Right kidney (tissue), 9 donors: Measurements from ENCODE around the gene ERVV-1.
"Not testable (repeated sequence)": the region's sequence is repeated elsewhere in the genome, so short reads cannot be mapped to it uniquely, and the experiment has no call there.

Experiments
- DNase-seq: peaks from one replicate; pipeline ENCODE4 v3.0.0-alpha.2; 2016
- long read RNA-seq, 8 donors: transcript quantifications; one replicate each; lab custom pipeline, GENCODE V29; 2026

Gene ERVV-1, protein sequence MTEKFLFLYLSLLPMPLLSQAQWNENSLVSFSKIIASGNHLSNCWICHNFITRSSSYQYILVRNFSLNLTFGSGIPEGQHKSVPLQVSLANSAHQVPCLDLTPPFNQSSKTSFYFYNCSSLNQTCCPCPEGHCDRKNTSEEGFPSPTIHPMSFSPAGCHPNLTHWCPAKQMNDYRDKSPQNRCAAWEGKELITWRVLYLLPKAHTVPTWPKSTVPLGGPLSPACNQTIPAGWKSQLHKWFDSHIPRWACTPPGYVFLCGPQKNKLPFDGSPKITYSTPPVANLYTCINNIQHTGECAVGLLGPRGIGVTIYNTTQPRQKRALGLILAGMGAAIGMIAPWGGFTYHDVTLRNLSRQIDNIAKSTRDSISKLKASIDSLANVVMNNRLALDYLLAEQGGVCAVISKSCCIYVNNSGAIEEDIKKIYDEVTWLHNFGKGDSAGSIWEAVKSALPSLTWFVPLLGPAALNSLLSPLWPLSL
- long read RNA-seq, donor 1, result 0 reads
- long read RNA-seq, donor 2, result 0 reads
- long read RNA-seq, donor 3, result 0 reads
- long read RNA-seq, donor 4, result 0 reads
- long read RNA-seq, donor 5, result 0 reads
- long read RNA-seq, donor 6, result 0 reads
- long read RNA-seq, donor 7, partial matches to known transcripts, result 0 of 1 reads
- long read RNA-seq, donor 7, other reads (novel, unspliced or antisense), result 0 of 1 reads
- long read RNA-seq, donor 8, result 0 reads

DNA sequence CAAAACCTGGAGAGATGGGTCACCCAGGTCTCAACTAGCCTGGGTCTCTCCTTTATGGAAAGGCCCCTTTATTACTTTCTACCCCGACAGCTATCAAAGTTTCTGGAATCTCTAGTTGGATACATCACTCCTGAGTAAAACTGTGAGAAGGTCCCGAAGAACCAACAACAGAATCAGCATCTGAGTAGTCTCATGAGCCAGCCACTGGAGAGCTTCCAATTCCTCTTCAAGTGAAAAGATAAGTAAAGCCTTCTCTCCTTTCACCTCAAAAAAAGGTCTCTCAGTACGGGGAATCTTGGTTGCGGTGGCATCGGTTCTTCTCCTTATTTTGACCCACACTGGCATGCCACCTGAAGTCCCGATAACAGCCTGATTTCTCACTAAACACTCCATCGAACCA, at the start of gene ERVV-1:
TSS of gene ERVV-1 (plus strand) at position 301 of the 400 bp plus-strand sequence. CDS start 170 bp downstream, outside the sequence.
- DNase-seq, result no peak

DNA sequence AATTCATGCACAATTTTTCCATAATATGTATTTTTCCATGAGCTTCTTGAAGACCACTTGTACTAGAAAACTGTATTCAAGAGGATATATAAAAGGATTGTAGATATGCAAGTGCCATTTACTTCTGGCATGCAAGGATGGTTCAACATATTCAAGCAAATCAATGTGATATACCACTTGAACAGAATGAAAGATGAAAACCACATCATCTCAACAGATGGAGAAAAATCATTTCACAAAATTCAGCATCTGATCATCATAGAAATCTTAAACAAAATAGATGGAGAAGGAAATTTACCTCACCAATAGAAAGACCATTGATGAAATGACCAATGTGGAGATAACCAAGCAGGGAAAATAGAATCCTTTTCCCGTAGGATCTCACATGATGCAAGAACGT, 45.9 kb upstream of the ERVV-1 start:
- no peak for DNase-seq

DNA sequence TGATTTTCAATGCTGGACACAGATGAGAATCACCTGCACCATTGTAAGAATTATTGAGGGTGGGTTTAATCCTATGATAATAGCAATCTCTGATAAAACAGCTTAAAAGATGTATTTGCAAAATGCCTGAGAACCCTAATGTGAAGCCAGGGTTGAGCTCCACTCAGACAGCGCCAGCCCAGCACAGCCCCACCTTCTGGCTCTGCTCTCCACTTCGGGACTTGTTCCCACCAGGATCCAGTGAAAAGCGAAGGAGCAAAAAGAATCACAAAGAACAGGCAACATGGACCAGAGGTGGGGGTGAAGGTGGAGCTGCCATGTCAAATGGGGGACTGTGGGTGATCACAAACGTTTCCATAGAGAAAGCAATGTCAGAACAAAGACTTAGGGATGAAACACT, 32.4 kb upstream of the ERVV-1 start:
- no peak for DNase-seq

DNA sequence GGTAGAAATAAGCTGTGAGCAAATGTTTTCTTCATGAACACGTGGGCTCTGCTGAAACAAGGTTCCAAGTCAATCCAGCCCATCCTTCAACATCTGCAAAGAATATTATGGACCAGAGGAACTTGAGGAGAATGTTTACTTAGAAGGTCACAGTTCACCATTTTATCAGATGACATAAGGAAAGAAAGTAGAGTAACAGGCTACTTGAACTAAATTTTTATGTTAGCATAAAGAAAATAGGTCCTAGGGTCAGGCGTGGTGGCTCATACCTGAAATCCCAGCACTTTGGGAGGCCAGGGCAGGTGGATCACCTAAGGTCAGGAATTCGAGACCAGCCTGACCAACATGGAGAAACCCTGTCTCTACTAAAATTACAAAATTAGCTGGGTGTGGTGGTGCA, 30.6 kb upstream of the ERVV-1 start:
- not testable (repeated sequence) for DNase-seq

DNA sequence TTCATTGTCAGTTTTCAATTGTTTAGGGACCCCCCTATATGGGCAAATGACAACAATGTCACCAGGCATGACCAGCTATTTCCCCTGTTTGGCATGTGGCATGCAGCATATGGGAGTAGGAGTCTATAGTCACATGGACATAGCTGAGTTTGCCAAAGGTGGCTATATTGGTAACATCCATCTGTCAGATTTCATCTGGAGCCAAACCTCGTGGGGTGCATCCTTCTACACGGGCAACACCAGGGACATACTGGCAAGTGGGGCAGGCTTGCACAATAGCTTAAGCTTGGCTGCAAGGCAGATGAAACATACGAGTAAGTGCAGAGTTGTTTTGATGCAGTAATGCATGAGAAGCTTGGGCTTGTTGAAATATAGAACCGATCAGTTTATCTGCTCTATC, 26.5 kb upstream of the ERVV-1 start:
- no peak for DNase-seq

DNA sequence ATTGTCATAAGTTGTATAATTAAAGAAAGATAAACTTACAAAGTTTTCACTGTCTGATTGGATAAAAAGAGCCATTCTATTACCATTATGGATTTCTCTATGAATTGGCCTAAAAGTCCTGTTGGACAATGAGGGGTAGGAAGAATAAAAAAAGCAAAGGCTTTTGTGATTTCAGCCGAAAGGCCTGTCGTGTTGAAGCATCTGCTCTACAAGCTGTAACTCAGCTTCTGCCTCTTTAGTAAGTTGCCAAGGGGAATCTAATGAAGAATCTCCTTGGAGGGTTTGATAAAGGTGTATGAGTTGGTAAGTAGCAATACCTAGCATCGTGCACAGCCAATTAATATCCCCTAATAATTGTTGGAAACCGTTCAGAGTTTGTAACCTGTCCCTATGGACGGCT, 25.2 kb upstream of the ERVV-1 start:
- no peak for DNase-seq

DNA sequence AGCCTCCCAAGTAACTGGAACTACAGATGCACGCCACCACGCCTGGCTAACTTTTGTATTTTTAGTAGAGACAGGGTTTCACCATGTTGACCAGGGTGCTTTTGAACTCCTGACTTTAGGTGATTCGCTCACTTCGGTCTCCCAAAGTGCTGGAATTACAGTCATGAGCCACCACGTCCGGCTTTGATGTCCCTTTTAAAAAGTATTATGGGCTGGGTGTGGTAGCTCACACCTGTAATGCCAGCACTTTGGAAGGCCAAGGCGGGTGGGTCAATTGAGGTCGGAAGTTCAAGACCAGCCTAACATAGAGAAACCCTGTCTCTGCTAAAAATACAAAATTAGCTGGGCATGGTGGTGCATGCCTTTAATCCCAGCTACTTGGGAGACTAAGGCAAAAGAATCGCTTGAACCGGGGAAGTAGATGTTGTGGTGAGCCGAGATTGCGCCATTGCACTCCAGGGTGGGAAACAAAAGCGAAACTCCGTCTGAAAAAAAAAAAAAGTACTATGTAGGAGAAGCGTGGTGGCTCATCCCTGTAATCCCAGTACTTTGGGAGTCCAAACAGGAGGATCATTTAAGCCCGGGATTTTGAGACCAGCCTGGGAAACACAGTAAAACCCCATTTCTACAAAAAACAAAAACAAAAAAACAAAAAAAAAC, 22.8 kb upstream of the ERVV-1 start:
- DNase-seq, result no peak

DNA sequence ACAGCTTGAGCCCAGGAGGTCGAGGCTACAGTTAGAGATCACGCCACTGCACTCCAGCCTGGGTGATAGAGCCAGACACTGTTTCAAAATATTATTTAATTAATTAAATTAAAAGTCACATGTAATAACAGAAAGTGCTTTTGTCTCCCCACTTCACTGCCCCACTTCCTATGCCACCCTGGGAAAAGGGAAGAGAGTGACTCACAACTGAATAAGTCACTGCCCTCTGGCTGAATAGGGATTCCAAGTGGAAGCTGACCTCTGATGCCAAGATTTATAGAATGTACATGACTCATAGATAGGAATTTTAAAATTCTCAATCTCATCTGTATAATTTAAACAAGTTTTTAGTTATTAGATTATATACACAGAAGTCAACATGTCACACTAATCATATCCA, 22.2 kb upstream of the ERVV-1 start:
- no peak for DNase-seq

DNA sequence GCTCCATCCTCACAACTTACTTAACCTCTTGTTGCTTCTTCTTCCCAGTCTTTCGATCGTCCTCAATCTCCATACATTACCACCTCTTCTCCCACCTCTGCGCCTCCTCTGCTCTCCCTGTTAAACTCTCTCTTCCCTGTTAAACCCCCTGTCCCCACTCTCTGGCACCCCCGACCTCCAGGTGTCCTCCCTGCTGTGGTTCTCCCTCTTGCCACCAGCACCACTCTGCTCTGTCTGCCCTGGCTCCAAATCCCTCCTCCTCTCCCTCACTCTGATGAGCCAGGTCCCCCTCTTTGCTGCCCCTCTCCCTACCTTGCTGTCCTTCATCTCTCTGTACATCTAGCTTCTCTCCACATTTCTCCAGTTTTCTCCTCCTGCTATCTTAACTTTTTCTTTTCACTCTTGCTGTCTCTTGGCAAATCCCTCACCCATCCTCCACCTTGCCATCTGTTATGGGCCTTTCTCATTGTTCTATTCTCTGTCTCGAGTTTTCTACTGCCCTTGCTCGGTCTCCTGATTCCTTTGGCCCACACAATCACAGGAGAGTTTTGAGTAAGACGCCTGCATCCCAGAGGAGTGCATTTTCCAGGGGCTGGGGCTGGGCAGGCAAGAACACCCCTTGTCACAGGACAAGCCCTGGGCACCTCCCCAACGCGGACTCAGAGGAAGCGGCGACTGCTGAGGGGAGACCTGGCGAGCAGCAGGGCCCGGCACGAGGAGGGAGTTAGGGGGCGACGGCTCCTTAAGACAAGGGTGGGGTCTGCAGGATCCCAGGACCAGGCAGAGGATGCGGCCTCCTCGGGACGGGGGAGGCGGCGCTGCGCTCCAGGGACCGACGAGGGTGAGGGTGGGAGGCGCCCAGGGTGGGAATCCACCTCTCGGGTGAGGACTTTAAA, 21.4 kb upstream of the ERVV-1 start:
- DNase-seq, result no peak

DNA sequence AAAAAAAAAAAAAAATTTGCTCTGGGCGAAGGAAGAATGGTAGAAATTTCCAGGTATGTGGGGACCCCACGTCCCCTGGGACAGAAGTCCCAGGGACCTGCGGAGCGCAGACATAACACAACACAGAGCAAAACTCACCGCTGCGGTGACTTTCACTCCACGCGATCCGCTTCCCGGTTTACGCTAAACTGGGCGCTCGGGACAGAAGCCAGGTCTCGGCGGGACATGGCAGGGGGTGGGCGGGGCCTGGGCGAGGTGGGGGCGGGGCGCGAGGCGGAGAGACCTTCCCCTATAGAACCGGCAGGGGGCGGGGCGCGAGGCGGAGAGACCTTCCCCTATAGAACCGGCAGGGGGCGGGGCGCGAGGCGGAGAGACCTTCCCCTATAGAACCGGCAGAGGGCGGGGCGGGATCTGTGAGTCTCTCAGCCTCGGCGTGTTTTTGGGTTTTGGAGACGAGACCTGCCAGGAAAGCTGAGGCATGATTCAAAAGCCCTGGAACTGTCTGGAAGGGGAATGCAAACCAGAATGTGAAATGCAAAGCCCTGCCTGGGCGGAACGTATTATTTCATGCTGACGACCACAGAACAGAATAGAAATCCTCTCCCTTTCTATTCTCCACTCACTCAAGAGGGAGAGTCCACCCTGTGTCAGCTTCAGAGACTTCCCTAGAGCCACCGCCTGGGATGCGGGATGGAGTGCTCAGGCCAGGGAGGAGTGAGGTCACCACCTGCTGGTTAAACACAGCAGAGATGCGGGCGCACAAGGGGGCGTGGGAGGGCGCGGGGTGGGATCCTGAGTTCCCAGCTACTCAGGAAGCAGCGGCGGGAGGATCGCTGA, 20.2 kb upstream of the ERVV-1 start:
- peak; percentile 78 for DNase-seq

DNA sequence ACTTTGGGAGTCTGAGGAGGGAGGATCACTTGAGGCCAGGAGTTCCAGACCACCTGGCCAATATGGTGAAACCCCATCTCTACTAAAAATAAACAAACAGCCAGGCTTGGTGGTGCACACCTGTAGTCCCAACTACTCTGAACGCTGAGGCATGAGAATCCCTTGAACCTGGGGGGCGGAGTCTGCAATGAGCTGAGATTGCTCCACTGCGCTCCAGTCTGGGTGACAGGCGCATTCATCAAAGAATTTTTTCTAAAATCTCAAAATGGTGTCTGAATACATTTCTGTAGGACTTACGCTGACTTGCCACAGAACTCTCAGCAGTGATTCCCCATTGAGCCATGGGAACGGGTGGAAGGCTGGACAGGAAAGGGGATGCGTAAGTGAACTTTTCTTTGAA, 18.0 kb upstream of the ERVV-1 start:
- no peak for DNase-seq

DNA sequence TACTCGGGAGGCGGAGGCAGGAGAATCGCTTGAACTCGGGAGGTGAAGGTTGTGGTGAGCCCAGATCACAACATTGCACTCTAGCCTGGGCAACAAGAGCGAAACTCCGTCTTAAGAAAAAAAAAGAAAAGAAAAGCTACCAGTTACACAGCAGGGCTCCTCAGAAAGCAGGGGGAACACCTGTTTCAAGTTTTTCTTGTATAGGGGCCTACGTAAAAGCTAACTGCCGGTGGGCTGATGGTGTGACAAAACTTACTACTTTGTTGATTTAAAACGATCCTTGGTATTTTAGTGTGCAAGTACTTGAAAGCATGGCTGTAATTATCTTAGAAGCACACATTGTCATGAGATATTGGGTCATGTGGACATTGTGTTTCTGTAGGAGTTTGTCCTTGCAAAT, 15.7 kb upstream of the ERVV-1 start:
- no peak for DNase-seq

DNA sequence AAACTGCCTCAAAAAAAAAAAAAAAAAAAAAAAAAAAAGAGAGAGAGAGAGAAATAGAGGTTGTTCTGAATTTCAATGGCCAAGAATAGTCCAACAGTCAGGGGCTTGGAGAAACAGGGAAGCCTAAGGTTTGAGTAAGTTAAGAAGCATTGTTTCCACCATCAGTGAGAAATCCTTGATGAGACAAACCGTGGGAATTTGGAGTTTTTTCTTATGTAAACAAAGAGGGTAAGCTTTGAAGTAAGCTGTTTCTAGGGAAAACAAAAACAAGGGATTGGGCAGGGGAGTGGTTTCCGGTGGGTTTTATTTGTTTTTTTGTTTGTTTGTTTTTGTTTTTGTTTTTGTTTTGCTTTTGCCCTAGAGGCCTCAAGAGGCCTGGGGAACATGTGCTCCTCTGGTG, 11.2 kb upstream of the ERVV-1 start:
- DNase-seq, result no peak

DNA sequence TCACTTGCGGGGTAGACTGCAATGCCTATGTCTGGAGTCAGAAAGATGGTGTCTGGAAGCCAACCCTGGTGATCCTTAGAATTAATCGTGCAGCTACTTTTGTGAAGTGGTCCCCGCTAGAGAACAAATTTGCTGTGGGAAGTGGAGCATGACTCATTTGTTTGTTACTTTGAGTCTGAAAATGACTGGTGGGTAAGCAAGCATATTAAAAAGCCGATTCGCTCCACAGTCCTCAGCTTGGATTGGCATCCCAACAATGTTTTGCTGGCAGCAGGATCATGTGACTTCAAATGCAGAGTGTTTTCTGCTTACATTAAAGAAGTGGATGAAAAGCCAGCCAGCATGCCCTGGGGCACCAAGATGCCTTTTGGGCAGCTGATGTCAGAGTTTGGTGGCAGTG, 9.5 kb upstream of the ERVV-1 start:
- peak; percentile 11 for DNase-seq

DNA sequence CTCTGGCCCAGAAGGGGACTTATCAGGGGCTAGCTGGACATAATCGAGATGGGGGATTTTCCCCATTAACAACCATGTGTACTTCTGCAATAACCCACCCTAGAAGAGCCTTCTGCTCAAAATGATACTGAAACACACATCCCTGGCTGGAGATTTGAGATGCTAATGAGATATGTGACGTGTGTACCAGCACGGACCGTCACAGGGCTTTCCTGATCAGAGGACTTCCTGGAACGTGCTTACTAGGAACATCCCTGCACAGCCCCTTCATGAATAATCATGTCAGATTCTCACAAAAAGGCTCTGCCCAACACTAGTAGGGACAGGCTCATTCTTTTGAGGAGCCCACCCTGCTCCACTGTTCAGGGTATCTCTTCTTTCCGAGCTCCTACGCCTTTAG, 6.5 kb upstream of the ERVV-1 start:
- DNase-seq, result no peak

DNA sequence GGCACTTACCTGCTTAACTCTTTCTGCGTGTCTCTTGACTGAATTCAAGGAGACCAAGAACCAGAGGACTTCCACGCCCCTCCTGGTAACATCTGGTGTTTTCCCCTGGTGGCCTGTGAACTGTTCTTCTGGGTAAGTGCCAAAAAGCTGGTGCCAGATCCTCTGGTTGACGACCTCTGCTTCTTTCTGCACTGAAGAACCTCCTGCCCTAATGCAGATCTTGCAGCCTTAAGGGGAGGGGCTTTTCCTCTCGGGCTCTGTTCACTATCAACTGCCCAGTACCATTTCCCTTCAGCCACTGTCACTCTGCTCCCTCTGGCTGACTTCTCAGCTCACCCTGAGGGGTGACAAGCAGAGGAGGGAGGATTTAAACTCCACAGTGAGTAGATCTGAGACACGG, 6.1 kb upstream of the ERVV-1 start:
- DNase-seq, result no peak

DNA sequence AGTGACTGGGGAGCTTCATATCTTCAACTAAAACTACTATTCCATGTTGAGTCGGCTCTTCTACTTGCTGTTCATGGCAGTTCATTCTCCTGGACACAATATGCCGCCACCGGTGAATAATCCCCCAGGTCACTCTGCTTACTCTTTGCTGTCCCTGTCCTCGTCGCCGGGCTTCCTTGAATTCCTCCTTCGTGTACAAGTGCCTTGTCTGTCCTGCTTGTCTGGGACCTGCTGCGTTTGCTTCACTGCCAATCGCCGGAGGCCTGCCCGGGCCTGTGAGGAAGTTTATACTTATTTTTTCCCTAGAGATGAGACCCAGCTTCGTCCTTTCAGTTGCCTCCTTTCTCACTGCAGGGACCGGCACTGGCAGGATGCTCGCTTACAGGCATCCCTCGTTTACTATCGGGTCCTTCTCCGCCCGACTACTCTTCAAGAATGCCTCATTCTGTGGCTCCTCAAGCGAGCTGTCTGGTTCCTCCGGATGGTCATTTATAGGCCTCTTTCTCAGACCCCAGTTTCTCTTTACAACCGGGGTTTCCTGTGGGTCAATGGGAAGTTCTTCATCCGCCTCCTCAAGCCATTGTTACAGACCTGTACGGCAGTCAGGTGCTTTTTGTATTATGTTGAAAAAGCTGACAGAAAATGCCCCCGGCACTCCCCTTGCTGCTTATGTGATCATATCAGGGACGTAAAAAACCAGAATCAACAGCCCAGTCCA, 5.5 kb upstream of the ERVV-1 start:
- no peak for DNase-seq

DNA sequence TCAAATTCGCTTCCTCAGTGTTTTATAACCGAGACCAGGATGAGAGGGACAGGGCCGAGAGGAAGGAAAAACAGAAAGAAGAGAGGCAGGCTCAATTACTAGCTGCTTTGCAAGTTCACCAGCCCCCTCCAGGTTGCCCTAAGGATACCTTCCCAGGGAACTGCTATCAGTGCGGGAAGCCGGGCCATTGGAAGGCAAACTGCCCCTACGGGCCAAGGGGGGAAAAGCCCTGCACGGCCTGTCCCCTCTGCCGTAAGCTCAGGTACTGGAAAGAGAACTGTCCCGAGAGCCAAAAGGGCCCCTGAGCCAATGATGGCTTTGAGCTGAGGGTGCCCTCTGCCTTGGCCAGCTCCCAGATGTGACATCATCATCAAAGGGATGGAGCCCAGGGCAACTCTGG, 3.2 kb upstream of the ERVV-1 start:
- no peak for DNase-seq

DNA sequence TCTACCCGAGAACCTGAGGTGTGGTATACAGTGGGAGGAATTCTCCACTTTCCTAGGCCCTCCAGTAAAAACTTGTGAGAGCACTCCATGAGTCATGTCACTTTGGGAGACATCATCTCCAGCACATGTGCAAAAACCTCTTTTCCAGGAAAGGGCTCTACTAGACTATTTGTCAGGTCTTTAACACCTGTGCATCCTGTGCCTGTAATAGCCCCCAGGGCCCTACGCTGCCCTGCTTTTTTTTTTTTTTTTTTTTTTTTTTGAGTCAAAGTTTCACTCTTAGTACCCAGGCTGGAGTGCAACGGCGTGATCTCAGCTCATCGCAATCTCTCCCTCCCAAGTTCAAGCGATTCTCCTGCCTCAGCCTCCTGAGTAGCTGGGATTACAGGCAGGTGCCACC, 1.7 kb upstream of the ERVV-1 start:
- no peak for DNase-seq

DNA sequence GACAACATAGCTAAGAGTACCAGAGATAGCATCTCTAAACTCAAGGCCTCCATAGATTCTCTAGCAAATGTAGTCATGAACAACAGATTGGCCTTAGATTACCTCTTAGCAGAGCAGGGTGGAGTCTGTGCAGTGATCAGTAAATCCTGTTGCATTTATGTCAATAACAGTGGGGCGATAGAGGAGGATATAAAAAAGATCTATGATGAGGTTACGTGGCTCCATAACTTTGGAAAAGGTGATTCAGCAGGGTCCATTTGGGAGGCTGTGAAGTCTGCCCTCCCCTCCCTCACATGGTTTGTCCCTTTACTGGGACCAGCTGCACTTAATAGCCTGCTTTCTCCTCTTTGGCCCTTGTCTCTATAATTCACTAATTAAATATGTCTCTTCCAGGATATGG, 1.4 kb downstream of the ERVV-1 start:
- no peak for DNase-seq

DNA sequence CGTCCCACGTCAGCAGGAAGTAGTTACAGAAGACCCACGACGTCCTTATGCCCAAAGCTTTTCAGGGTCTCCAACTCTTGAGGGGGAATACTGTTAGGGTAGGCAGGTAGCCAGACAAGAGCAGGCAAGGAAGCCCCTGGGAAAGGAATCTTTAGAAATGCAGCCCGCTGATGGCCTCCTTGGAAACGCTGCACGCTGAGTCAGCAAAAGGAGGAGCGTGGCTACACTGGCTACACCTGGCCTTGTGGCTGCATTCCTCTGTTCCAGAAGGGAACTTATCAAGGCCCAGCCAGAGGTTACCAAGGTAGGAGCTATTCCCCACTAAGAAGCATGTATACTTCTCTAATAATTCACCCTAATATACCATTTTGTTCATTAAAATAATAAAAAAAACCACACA, 2.0 kb downstream of the ERVV-1 start:
- DNase-seq, result no peak
